ENCODE results near the gene ASMTL.

Gene ASMTL

GRCh38 chrX:1444561-1445500 is 7.9 kb downstream of the ASMTL start:
- no peak for DNase-seq (ENCODE audit: extremely low read depth, low read depth)
- no peak for TF ChIP-seq CTCF (IDR thresholded peaks at IDR 0.05; ENCODE audit: low read depth, low read length)

GRCh38 chrX:1443496-1444075 is 9.1 kb downstream of the ASMTL start:
- no peak for DNase-seq (ENCODE audit: extremely low read depth, low read depth)
- TF ChIP-seq CTCF (IDR thresholded peaks at IDR 0.05; ENCODE audit: low read depth, low read length), result no peak

GRCh38 chrX:1442724-1443367 is 9.9 kb downstream of the ASMTL start:
- TF ChIP-seq CTCF (IDR thresholded peaks at IDR 0.05; ENCODE audit: low read depth, low read length), result no peak
- DNase-seq (ENCODE audit: extremely low read depth, low read depth), result no peak

GRCh38 chrX:1442016-1442665 is 10.6 kb downstream of the ASMTL start:
- DNase-seq (ENCODE audit: extremely low read depth, low read depth), result no peak
- no peak for TF ChIP-seq CTCF (IDR thresholded peaks at IDR 0.05; ENCODE audit: low read depth, low read length)

- TF ChIP-seq CTCF (IDR thresholded peaks at IDR 0.05; ENCODE audit: low read depth, low read length), result no peak
- no peak for DNase-seq (ENCODE audit: extremely low read depth, low read depth)
Measured at GRCh38 chrX:1440506-1440905, 12.2 kb downstream of the ASMTL start.

- no peak for DNase-seq (ENCODE audit: extremely low read depth, low read depth)
Measured at GRCh38 chrX:1435241-1435895, 17.3 kb downstream of the ASMTL start.

More at GRCh38 chrX:1435241-1435895, 17.3 kb downstream of the ASMTL start:
- TF ChIP-seq CTCF (IDR thresholded peaks at IDR 0.05; ENCODE audit: low read depth, low read length), result no peak

Measured in AG09319 (cell line).